ENCODE data around the gene RIN3.

Gene RIN3

DNA sequence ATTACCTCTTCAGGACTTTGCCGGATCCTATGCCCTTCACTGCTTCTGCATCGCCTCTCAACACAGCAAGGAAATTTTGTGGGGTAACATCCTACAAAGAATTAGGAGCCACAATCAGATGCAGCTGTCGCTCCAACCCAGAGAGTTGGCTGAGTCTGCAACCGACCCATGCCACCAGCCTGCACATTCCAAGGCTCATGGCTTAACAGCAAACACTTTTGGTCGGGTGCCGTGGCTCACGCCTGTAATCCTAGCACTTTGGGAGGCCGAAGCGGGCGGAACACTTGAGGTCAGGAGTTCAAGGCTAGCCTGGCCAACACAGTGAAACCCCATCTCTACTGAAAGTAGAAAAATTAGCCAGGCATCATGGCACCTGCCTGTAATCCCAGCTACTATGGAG lies 202.6 kb downstream of the RIN3 start:
- no peak for DNase-seq (ENCODE audit: low read depth, low spot score)
- H3K4me3 ChIP-seq (ENCODE audit: low read depth, low read length) = no peak overlapping the region
- in situ Hi-C loops (cut with HindIII; ENCODE audit: low sequenced_read_pairs) = no loop called here
- TF ChIP-seq CTCF (IDR thresholded peaks at IDR 0.05; ENCODE audit: low read depth, low read length) = no peak

DNA sequence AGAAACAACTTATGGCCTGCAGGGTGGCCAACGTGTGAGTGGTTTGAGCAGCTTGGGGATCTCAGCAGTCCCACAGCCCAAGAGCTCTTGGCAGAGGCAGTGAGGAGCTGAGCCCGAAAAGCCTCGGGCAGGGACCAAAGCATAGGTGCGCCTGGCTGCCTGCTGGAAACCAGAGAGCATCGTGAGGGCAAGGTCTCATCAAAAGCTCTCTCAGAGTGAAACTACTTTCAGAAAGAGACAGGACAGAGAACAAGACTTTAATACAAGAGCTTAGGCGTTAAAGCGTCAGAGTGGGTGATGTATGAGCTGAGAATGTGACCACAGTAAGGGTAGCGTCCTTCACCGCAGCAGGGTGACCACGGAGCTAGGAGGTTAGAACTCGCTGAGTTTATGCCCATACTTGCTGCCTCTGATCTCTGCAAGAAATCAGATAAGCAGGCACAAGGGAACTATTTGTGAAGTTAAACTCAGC lies 204.0 kb downstream of the RIN3 start:
- no peak for DNase-seq (ENCODE audit: low read depth, low spot score)
- H3K4me3 ChIP-seq (ENCODE audit: low read depth, low read length) = no peak overlapping the region
- TF ChIP-seq CTCF (IDR thresholded peaks at IDR 0.05; ENCODE audit: low read depth, low read length) = no peak
- in situ Hi-C loops (cut with HindIII; ENCODE audit: low sequenced_read_pairs) = no loop called here

- no peak for DNase-seq (ENCODE audit: low read depth, low spot score)
- in situ Hi-C loops (cut with HindIII; ENCODE audit: low sequenced_read_pairs) = no loop called here
- H3K4me3 ChIP-seq (ENCODE audit: low read depth, low read length) = no peak overlapping the region
- TF ChIP-seq CTCF (IDR thresholded peaks at IDR 0.05; ENCODE audit: low read depth, low read length) = no peak
Observed at GRCh38 chr14:92718664-92719063, 205.1 kb downstream of the RIN3 start.

DNA sequence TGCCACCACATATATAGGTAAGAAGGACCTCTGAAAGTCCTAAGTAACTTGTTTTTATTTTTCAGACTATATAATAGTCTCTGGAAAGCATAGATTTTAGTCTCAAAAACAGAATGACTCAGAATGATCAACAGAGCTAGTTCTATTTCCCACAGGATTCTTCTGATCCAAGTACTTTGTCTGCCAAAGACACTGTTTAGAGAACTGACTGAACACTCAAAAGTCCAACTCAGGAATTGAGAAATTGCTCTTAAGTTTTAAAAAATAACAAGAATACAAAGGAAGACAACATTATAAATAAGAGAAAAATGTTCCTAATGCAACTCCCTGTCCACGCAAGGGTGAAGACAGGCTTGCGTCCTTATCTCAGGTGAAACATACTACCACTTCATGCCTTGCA lies 205.8 kb downstream of the RIN3 start:
- no peak overlapping the region for H3K4me3 ChIP-seq (ENCODE audit: low read depth, low read length)
- no peak for DNase-seq (ENCODE audit: low read depth, low spot score)
- in situ Hi-C loops (cut with HindIII; ENCODE audit: low sequenced_read_pairs) = no loop called here
- no peak for TF ChIP-seq CTCF (IDR thresholded peaks at IDR 0.05; ENCODE audit: low read depth, low read length)

- in situ Hi-C loops (cut with HindIII; ENCODE audit: low sequenced_read_pairs) = no loop called here
- TF ChIP-seq CTCF (IDR thresholded peaks at IDR 0.05; ENCODE audit: low read depth, low read length) = no peak
- DNase-seq (ENCODE audit: low read depth, low spot score) = no peak
- no peak overlapping the region for H3K4me3 ChIP-seq (ENCODE audit: low read depth, low read length)
Observed at GRCh38 chr14:92719890-92720323, 206.3 kb downstream of the RIN3 start.

- no peak for TF ChIP-seq CTCF (IDR thresholded peaks at IDR 0.05; ENCODE audit: low read depth, low read length)
- in situ Hi-C loops (cut with HindIII; ENCODE audit: low sequenced_read_pairs) = no loop called here
- no peak for DNase-seq (ENCODE audit: low read depth, low spot score)
- H3K4me3 ChIP-seq (ENCODE audit: low read depth, low read length) = no peak overlapping the region
Observed at GRCh38 chr14:92724516-92725340, 211.1 kb downstream of the RIN3 start.
